Osteoblast (primary cell): ENCODE data around the gene TIMP3. TPM values are rescaled to one million over a fixed set of nuclear protein-coding genes. Genes with fewer than 3 reads are reported as not detected.

Experiments
- DNase-seq: peaks from one replicate; pipeline ENCODE4 v3.0.0; 2011; ENCODE audit warnings: low spot score, mixed read lengths; ENCODE audit not compliant: insufficient read length; ENCODE audit errors: missing footprints
- H2AFZ ChIP-seq: 2 replicates; pipeline ENCODE4 v1.6.0; 2011; ENCODE audit warnings: mild to moderate bottlenecking, low read length
- H3K27ac ChIP-seq: 2 replicates; pipeline ENCODE4 v1.5.1; 2011; ENCODE audit warnings: mild to moderate bottlenecking, low read depth, low read length, moderate library complexity
- H3K27me3 ChIP-seq: 2 replicates; pipeline ENCODE4 v1.6.0; 2012; ENCODE audit warnings: mild to moderate bottlenecking, control low read depth, inconsistent platforms, low read length, moderate library complexity; ENCODE audit not compliant: insufficient read depth
- H3K36me3 ChIP-seq: 2 replicates; pipeline ENCODE4 v1.5.1; 2011; ENCODE audit warnings: mild to moderate bottlenecking, low read length, control low read depth, moderate library complexity; ENCODE audit not compliant: insufficient read depth
- H3K4me1 ChIP-seq: 2 replicates; pipeline ENCODE4 v1.5.1; 2011; ENCODE audit warnings: mild to moderate bottlenecking, low read length, control low read depth, moderate library complexity; ENCODE audit not compliant: insufficient read depth
- H3K4me2 ChIP-seq: 2 replicates; pipeline ENCODE4 v1.6.0; 2011; ENCODE audit warnings: mild to moderate bottlenecking, low read length; ENCODE audit not compliant: insufficient read depth
- H3K4me3 ChIP-seq: fragments of 200-600 bp; sonication (generic); 3 replicates; pipeline ENCODE4 v1.5.1; 2012; ENCODE audit warnings: mild to moderate bottlenecking, low read length, inconsistent platforms; ENCODE audit not compliant: insufficient read depth
- H3K79me2 ChIP-seq: 2 replicates; pipeline ENCODE4 v1.6.0; 2012; ENCODE audit warnings: mild to moderate bottlenecking, low read length, control low read depth, inconsistent platforms; ENCODE audit not compliant: insufficient read depth
- H3K9me3 ChIP-seq: 2 replicates; pipeline ENCODE4 v1.5.1; 2011; ENCODE audit warnings: low read depth, low read length, control low read depth
- H4K20me1 ChIP-seq: 2 replicates; pipeline ENCODE4 v1.6.0; 2012; ENCODE audit warnings: mild to moderate bottlenecking, low read length, control low read depth; ENCODE audit not compliant: insufficient read depth
- total RNA-seq: library from RNA; depleted of rRNA; stranded (reverse); fragments of >200 nt; gene quantifications from 2 replicates; pipeline ENCODE4 v1.2.3, GENCODE V29; 2012
- TF ChIP-seq, protein P1 (sequence below): IDR thresholded peaks from 2 replicates; pipeline ENCODE4 v1.5.1; 2011; ENCODE audit warnings: mild to moderate bottlenecking, low read depth, low read length, moderate library complexity; ENCODE audit errors: extremely low read depth

TIMP3 gene
- total RNA-seq, 1 donor: 1,293 TPM

DNA sequence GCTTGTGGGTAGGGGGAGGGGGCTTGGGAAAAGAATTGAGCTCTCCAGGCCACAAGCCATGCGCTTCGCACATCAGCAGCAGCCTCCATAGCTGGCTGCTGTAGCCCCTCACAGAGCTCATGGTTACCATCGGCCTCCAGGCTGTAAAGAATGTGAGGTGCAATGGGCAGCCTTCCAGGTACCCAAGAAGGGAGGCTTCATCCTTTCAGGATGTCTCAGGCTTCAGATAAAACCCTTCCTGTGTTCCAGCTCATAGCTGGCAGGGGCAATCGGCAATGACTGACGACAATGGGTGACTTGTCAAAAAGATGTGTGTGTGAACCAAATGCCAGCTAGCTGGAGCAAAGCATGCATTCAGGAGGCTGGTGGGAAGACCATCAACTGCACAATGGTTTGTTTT is 102.0 kb downstream of the TIMP3 start:
- TF ChIP-seq, protein P1, sequence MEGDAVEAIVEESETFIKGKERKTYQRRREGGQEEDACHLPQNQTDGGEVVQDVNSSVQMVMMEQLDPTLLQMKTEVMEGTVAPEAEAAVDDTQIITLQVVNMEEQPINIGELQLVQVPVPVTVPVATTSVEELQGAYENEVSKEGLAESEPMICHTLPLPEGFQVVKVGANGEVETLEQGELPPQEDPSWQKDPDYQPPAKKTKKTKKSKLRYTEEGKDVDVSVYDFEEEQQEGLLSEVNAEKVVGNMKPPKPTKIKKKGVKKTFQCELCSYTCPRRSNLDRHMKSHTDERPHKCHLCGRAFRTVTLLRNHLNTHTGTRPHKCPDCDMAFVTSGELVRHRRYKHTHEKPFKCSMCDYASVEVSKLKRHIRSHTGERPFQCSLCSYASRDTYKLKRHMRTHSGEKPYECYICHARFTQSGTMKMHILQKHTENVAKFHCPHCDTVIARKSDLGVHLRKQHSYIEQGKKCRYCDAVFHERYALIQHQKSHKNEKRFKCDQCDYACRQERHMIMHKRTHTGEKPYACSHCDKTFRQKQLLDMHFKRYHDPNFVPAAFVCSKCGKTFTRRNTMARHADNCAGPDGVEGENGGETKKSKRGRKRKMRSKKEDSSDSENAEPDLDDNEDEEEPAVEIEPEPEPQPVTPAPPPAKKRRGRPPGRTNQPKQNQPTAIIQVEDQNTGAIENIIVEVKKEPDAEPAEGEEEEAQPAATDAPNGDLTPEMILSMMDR: no peak
- Histone ChIP-seq H3K27me3 (peaks cover 8% of the 10 kb centered on the region), H3K9me3 (no peaks in the 10 kb centered on the region), H2AFZ (no peak overlapping the region), H4K20me1 (no peaks in the 10 kb centered on the region), H3K79me2 (no peaks in the 10 kb centered on the region), H3K4me1 (no peaks in the 10 kb centered on the region), H3K36me3 (no peaks in the 10 kb centered on the region), H3K4me3 (no peak overlapping the region), H3K27ac (no peak overlapping the region), H3K4me2 (no peak overlapping the region)
- DNase-seq: peak; percentile 11

DNA sequence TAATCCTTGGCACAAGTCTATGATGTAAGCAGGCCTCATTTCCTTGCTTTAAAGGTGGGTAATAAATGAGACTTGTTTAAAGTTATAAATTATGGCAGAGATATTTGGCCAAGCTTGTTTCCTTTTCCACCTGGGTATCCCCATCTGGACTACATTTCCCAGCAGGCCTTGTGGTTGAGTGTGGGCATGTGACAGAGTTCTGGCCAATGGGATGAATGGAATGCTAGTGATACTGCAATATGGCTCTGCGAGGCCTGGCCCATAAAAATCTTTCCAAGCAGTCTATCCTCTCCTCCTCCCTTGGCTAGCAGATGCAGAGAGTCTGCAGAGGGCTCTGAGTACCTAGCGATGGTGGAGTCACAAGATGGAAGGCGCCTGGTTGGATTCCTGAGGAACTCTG is 102.5 kb downstream of the TIMP3 start:
- H3K4me2 ChIP-seq: no peak overlapping the region
- no peak overlapping the region for H3K27ac ChIP-seq
- peak; percentile 58 for DNase-seq
- no peaks in the 10 kb centered on the region for H3K9me3 ChIP-seq
- H3K4me1 ChIP-seq: no peaks in the 10 kb centered on the region
- TF ChIP-seq, protein P1: no peak
- H2AFZ ChIP-seq: peak overlapping the region; percentile 57
- H4K20me1 ChIP-seq: no peaks in the 10 kb centered on the region
- no peaks in the 10 kb centered on the region for H3K79me2 ChIP-seq
- H3K27me3 ChIP-seq: peaks cover 8% of the 10 kb centered on the region
- no peaks in the 10 kb centered on the region for H3K36me3 ChIP-seq
- no peak overlapping the region for H3K4me3 ChIP-seq

DNA sequence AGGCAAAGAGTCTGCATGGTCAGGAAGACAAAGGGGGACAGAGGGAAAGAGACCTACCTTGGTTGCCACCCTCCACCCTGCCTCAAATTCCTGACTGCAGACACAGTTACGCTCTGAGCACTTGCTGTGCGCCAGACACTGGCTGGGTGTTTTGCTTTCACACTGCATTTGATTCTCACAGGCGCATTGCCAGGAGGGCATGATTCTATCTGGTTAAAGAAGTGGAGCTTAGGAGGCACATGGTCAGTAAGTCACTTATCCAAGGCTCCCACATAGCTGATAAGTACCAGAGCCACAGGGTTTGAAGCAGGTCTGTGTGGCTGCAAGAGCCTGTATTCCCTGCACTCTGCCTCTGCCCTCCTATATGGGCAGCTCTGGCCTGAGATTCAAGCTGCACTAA is 103.9 kb downstream of the TIMP3 start:
- no peak for DNase-seq
- H3K9me3 ChIP-seq: no peaks in the 10 kb centered on the region
- TF ChIP-seq, protein P1: no peak
- H4K20me1 ChIP-seq: no peaks in the 10 kb centered on the region
- H3K27ac ChIP-seq: no peak overlapping the region
- H3K4me1 ChIP-seq: no peaks in the 10 kb centered on the region
- no peak overlapping the region for H3K4me2 ChIP-seq
- peaks cover 2% of the 10 kb centered on the region for H3K27me3 ChIP-seq
- H2AFZ ChIP-seq: no peak overlapping the region
- no peaks in the 10 kb centered on the region for H3K36me3 ChIP-seq
- no peak overlapping the region for H3K4me3 ChIP-seq
- H3K79me2 ChIP-seq: no peaks in the 10 kb centered on the region

DNA sequence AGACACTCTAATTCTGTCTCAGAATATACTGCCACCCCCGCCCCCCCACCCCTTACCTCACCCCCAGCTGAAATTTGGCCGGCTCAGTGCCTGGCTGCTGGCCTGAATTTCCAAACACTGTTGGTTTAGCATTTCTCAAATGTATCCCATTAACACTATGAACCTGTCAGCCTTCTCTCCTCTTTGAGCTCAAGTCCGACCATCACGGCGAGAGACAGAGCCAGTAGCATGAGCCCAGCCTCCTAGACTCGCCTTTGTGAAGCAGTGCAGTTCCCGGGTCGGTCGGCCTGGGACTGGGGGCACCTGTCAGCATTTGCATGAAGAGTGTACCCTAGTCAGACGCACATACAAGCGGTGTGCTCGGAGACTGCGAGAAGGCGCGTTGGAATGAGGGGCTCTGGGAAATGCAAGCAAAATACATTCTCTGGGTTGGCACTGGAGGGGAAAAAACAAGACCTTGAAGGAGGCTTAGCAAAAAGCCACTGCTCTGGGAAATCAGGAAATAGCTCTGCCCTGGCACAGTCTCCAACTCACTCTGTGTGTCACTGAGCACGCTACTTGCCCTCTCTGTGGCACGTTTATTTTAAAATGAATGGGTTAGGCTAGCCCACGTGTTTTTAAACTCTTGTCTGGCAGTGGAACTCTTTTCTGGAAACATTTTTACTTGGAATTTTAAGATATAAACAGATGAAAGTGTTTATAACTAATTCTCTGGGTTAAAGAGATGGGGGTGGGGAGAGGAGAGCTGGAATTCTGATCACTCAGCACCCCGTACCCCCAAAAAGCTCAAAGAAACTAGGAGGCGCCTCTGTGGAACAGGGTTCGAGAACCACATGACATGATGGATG is 108.3 kb downstream of the TIMP3 start:
- Histone ChIP-seq H3K27me3 (peaks cover 7% of the 10 kb centered on the region), H3K9me3 (no peaks in the 10 kb centered on the region), H3K4me3 (no peak overlapping the region), H3K27ac (no peak overlapping the region), H3K4me2 (no peak overlapping the region), H3K36me3 (no peaks in the 10 kb centered on the region), H4K20me1 (no peaks in the 10 kb centered on the region), H3K79me2 (no peaks in the 10 kb centered on the region), H3K4me1 (no peaks in the 10 kb centered on the region), H2AFZ (no peak overlapping the region)
- peak; percentile 30 for DNase-seq
- TF ChIP-seq, protein P1: no peak
